GOT3 (cell line): ENCODE data around the gene C5AR2.
"Not testable (repeated sequence)": the region's sequence is repeated elsewhere in the genome, so short reads cannot be mapped to it uniquely, and the experiment has no call there.

Source experiments
- DNase-seq: peaks from one replicate; lab custom pipeline; 2025; ENCODE audit warnings: mixed read lengths; lab: John Stamatoyannopoulos, UW

Gene C5AR2

DNA sequence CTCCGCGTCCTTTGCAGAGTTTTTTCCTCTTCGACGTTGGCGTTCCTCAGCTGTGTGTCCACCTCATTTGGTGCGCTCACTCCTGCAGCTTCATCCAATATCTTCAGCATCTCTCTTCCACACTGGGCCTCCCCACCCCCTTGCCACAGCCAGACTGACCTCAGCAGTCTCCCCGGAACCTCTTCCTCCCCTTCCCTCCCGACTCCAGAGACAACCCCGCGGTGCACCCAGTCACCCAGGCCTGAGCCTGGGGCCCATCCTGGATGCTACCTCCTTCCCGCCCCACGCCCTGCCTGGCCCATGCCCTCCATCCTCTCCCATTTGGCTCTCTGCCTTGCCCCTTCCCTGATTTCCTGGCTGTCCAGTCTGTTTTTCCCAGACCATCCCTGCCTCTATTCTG lies 8.1 kb upstream of the C5AR2 start:
- DNase-seq = no peak

- DNase-seq = no peak
These were observed 7.5 kb upstream of the C5AR2 start for GRCh38 chr19:47324502-47324901.

DNA sequence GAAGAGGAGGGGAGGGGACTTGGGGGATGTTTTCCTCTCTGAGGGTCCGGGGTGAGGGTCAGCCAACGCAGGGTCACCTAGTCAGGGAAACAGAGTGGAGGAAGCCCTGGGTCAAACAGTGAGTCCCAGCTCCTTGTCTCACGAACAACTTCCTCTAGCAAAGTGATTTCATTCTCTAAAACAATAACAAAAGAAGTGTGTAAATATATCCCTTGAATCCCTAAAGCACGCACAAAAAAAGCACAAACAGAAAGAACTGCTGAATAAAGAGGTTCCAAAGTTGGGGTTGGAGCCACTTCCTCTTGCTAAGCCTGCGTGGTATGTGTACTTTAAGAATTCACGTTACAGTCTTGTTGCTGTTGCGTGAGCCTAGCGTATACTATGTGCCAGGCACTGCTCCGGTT lies 1.5 kb upstream of the C5AR2 start:
- no peak for DNase-seq

GRCh38 chr19:47331490-47331889 lies 485 bp upstream of the C5AR2 start:
- DNase-seq = no peak

- not testable (repeated sequence) for DNase-seq
These were observed 5.1 kb downstream of the C5AR2 start for GRCh38 chr19:47336765-47337718.

- no peak for DNase-seq
These were observed 7.4 kb downstream of the C5AR2 start for GRCh38 chr19:47339196-47339880.

DNA sequence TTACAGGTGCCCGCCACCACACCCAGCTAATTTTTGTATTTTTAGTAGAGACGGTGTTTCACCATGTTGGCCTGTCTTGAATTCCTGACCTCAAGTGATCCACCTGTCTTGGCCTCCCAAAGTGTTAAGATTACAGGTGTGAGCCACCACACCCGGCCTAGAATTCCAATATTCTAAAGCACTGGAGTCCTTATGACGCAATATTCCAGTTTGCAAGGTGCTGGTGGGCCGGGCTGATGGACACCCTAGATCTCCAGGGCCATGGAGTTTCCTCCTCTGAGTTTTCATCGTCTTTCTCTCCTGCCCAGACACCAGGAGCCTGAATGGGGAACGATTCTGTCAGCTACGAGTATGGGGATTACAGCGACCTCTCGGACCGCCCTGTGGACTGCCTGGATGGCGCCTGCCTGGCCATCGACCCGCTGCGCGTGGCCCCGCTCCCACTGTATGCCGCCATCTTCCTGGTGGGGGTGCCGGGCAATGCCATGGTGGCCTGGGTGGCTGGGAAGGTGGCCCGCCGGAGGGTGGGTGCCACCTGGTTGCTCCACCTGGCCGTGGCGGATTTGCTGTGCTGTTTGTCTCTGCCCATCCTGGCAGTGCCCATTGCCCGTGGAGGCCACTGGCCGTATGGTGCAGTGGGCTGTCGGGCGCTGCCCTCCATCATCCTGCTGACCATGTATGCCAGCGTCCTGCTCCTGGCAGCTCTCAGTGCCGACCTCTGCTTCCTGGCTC lies 8.7 kb downstream of the C5AR2 start:
- no peak for DNase-seq

DNA sequence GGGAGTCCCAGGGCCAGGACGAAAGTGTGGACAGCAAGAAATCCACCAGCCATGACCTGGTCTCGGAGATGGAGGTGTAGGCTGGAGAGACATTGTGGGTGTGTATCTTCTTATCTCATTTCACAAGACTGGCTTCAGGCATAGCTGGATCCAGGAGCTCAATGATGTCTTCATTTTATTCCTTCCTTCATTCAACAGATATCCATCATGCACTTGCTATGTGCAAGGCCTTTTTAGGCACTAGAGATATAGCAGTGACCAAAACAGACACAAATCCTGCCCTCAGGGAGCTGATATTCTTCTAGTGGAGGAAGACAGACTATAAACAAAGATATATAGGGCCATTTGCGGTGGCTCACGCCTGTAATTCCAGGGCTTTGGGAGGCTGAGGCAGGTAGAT lies 9.8 kb downstream of the C5AR2 start:
- DNase-seq = no peak

DNA sequence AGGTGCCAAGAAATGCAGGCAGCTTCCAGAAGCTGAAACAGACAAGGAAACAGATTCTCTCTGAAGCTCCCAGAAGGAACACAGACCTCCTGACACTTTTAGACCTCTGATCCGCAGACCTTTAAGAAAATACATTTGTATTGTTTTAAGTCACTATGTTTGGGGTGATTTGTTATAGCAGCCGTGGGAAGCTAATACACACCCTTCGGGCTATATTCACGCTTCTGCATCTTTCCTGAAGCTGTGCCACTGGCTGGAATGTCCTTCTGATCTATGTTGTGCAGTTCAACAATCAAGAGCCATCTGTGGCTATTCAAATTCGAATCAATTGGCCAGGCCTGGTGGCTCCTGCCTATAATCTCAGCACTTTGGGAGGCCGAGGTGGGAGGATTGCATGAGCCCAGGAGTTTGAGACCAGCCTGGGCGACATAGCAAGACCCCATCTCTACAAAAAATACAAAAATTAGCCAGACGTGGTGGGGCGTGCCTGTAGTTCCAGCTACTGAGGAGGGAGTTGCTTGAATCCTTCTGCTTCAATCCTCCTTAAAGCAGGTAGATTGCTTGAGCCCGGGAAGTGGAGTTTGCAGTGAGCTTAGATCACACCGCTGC lies 11.3 kb downstream of the C5AR2 start:
- no peak for DNase-seq

DNA sequence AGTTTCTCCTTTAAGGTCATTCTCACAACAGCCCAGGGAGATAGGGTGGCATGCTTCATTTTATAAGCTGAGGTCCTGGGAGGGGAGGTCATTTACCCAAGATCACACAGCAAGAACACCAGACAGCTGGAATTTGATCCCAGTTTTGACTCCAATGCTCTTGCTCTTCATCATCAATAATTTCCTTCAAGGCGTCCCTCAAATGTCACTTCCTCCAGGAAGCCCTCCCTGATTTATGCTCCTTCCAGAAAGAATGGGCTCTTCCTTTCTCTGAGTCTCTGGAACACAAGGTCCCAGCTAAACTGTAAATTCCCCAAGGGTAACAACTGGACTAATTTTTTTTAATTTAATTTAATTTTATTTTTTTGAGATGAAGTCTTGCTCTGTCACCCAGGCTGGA lies 12.4 kb downstream of the C5AR2 start:
- no peak for DNase-seq

GRCh38 chr19:47346024-47346423 lies 14.0 kb downstream of the C5AR2 start:
- DNase-seq = not testable (repeated sequence)

DNA sequence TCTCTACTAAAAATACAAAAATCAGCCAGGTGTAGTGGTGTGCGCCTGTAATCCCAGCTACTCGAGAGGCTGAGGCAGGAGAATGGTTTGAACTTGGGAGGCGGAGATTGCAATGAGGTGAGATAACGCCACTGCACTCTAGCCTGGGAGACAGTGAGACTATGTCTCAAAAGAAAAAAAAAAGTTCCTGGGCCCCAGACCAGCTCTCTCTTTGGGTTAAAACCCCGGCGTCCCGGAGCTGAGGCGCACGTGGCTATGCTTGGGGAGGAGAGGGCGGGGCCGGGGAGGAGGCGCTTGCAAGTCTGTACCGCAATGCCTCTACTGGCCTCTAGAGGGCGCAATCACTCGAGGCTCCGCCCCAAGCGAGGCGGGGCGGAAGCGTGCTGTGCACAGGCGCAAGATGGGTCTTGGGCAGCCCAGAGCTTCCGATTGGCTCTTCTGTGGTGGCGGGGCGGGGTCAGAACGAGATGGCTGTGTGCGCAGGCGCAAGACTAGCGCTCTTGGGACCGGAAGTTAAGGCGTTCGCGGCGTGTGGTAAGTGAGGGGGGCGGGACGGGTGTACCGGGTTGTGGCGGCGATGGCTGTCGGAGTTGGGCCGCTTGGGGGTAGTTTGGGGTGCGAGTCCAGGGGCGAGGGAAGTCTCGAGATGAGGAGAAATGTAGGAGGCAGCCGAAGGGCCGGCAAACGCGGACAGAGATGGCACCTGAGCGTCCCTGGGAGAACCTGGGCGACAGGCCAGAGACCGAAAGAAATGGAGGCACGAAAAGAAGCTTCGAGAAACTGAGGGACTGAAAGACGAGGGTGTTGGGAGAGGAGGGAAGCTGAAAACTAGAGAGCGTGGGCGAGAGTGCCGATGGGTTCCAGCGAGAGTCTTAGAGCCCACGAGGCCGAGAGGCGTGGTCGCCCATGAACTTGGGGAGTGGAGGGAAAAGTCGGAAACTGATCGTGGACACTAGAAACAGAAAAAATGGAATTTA lies 17.1 kb downstream of the C5AR2 start, which contains the start of gene DHX34:
Gene DHX34 (plus strand): TSS at position 497 of the 977 bp plus-strand sequence. CDS start 3,716 bp downstream, outside the sequence.
- DNase-seq = peak; percentile 97

DNA sequence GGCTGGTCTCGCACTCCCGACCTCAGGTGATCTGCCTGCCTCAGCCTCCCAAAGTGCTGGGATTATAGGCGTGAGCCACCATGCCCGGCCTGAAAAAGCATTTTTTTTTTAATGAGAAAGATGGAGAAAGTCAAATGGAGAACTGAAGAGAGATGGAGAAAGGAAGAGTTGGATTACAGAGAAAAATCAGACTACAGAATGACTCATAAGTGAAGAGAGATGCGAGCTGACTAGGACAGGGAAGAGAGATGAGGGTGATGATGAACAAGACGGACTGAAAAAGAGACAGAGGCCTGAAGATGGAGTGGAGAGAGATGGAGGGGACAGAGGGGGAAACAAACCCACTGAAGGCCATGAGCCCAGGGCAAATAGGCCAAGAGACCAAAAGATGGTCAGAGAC lies 18.7 kb downstream of the C5AR2 start:
- DNase-seq = no peak

DNA sequence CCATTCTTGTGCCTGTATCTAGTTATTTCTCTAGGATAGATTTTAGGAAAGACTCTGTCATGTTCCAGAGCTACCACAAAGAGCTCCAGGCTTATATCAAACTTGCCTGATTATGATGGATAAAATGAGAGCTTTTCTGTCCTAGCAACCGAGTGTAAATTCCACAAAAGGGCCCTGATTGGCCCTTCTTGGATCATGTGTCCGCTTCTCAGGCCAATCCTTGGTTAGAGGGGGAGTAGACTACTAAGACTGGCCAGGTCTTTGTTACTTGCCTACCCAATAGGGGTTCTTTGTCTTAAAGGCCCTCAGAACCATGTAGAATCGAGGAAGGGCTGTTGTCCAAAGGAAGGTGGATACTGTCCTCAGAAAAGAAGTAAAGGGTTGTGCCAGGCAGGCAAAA lies 19.6 kb downstream of the C5AR2 start:
- no peak for DNase-seq

DNA sequence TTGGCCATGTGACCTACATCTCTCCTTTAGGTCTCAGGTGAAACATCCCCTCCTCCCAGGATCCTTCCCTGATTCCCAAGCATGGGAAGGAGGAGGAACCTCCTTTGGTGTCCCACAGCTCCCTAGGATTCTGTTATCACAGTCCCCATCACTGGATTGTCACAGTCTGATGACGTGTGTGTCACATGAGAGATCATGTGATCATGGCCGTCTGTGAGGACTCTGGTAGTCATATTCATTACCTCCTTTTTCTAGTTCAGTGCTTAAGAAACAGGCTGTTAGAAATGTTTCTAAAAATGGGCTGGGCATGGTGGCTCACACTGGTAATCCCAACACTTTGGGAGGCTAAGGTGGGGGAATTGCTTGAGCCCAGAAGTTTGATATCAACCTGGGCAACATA lies 20.1 kb downstream of the C5AR2 start:
- DNase-seq = no peak

- no peak for DNase-seq
These were observed 21.3 kb downstream of the C5AR2 start for GRCh38 chr19:47353307-47353712.

- no peak for DNase-seq
These were observed 24.9 kb downstream of the C5AR2 start for GRCh38 chr19:47356900-47357299.

DNA sequence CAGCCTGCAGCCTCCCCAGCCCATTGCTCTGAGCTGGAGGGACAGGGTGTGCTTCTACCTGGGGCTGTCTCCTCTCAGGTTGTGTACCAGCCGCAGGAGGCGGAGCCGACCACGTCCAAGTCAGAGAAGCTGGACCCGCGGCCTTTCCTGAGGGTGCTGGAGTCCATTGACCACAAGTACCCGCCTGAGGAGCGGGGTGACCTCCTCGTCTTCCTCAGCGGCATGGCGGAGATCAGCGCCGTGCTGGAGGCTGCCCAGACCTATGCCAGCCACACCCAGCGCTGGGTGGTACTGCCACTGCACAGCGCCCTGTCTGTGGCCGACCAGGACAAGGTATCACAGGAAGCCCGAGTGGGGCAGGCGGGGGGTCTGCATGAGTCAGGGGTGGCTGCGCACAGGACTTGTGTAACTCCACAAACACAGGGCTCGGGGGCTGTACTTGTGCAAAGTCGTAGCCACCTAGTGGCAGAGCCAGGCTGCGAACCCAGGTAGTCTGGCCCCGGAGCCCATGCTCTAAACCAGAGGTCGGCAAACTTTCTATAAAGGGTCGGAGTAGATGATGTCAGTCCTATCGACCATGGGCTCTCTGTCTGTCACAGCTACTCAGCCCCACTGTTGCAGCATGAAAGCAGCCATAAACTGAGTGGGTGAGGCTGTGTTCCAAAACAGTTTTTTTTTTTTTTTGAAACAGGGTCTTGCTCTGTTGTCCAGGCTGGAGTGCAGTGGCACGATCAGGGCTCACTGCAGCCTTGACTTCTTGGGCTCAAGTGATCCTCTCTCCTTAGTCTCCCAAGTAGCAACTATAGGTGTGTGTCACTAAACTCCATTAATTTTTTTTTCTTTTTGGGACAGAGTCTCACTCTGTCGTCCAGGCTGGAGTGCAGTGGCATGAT lies 26.1 kb downstream of the C5AR2 start:
- DNase-seq = no peak

GRCh38 chr19:47358936-47359335 lies 27.0 kb downstream of the C5AR2 start:
- no peak for DNase-seq

- no peak for DNase-seq
These were observed 30.3 kb downstream of the C5AR2 start for GRCh38 chr19:47362321-47362720.
